GM23338 (cell line): Measurements from ENCODE around the gene TENM4. TPM values are rescaled to one million over a fixed set of nuclear protein-coding genes. Genes with fewer than 3 reads are reported as not detected.

Source experiments
- ATAC-seq: fragments of 200-7000 bp; cut with Tn5 transposase; 3 replicates; pipeline ENCODE4 v1.9.1; 2020
- DNase-seq: peaks from one replicate; pipeline ENCODE4 v3.0.0-alpha.2; 2015; ENCODE audit warnings: low spot score
- H2AFZ ChIP-seq: fragments of 200-600 bp; sonication (generic); 2 replicates; pipeline ENCODE4 v1.8.0; 2016; ENCODE audit warnings: antibody characterized with exemption, mild to moderate bottlenecking, moderate library complexity
- H3F3A ChIP-seq: fragments of 200-600 bp; sonication (generic); replicated peaks from 2 replicates; pipeline ENCODE4 v1.8.0; 2017; ENCODE audit warnings: antibody characterized with exemption, mixed run types, low read depth
- H3K27ac ChIP-seq: fragments of 200-600 bp; sonication (generic); 2 replicates; pipeline ENCODE4 v1.6.1; 2016; ENCODE audit warnings: low read depth
- H3K27me3 ChIP-seq: fragments of 200-600 bp; sonication (generic); 2 replicates; pipeline ENCODE4 v1.8.0; 2016; ENCODE audit warnings: mild to moderate bottlenecking, mixed run types, moderate library complexity; ENCODE audit not compliant: insufficient read depth
- H3K36me3 ChIP-seq: fragments of 200-600 bp; sonication (generic); 2 replicates; pipeline ENCODE4 v1.8.0; 2016; ENCODE audit warnings: mild to moderate bottlenecking; ENCODE audit not compliant: insufficient read depth
- H3K4me1 ChIP-seq: fragments of 200-600 bp; sonication (generic); 2 replicates; pipeline ENCODE4 v1.8.0; 2016; ENCODE audit warnings: mild to moderate bottlenecking, moderate library complexity; ENCODE audit not compliant: insufficient read depth
- H3K4me2 ChIP-seq: fragments of 200-600 bp; sonication (generic); 2 replicates; pipeline ENCODE4 v1.7.1; 2017; ENCODE audit warnings: mixed run types
- H3K4me3 ChIP-seq: fragments of 200-600 bp; sonication (generic); 2 replicates; pipeline ENCODE4 v1.6.1; 2016; ENCODE audit warnings: mixed run types
- H3K79me2 ChIP-seq: fragments of 200-600 bp; sonication (generic); replicated peaks from 2 replicates; pipeline ENCODE4 v1.8.0; 2017; ENCODE audit warnings: mild to moderate bottlenecking; ENCODE audit not compliant: insufficient read depth
- H3K9me2 ChIP-seq: fragments of 200-600 bp; sonication (generic); 2 replicates; pipeline ENCODE4 v1.8.0; 2017; ENCODE audit not compliant: insufficient read depth
- H4K20me1 ChIP-seq: fragments of 200-600 bp; sonication (generic); replicated peaks from 2 replicates; pipeline ENCODE4 v1.8.0; 2017; ENCODE audit warnings: mild to moderate bottlenecking; ENCODE audit not compliant: insufficient read depth
- H3K27ac Mint-ChIP-seq: 2 replicates; pipeline ENCODE4 v1.8.0; 2020; ENCODE audit warnings: inconsistent platforms, mild to moderate bottlenecking, moderate library complexity, mixed read lengths
- H3K27me3 Mint-ChIP-seq: 3 replicates; pipeline ENCODE4 v1.8.0; 2022; ENCODE audit warnings: low read depth, mild to moderate bottlenecking, moderate library complexity, mixed read lengths, inconsistent platforms; ENCODE audit not compliant: insufficient read depth, poor library complexity
- H3K36me3 Mint-ChIP-seq: 3 replicates; pipeline ENCODE4 v1.8.0; 2021; ENCODE audit warnings: low read depth, mild to moderate bottlenecking, inconsistent platforms, moderate library complexity, mixed read lengths
- H3K4me1 Mint-ChIP-seq: 3 replicates; pipeline ENCODE4 v1.8.0; 2020; ENCODE audit warnings: mild to moderate bottlenecking, inconsistent platforms, mixed read lengths
- H3K4me3 Mint-ChIP-seq: 3 replicates; pipeline ENCODE4 v1.8.0; 2021; ENCODE audit warnings: moderate library complexity, mild to moderate bottlenecking, inconsistent platforms, mixed read lengths
- H3K9me3 Mint-ChIP-seq: 3 replicates; pipeline ENCODE4 v1.8.0; 2020; ENCODE audit warnings: moderate library complexity, mild to moderate bottlenecking, inconsistent platforms, mixed read lengths
- CREB1 ChIP-seq: fragments of 250-450 bp; sonication (Bioruptor Pico); IDR thresholded peaks from 2 replicates; pipeline ENCODE4 v1.5.0; 2020; ENCODE audit warnings: low read depth, mild to moderate bottlenecking, moderate library complexity
- ETS1 ChIP-seq: IDR thresholded peaks from 2 replicates; pipeline ENCODE4 v1.6.1; 2016; ENCODE audit warnings: antibody characterized with exemption
- EZH2 ChIP-seq: fragments of 200-600 bp; sonication (generic); IDR thresholded peaks from one replicate; pipeline ENCODE4 v1.8.0; 2017; ENCODE audit warnings: antibody characterized with exemption, mild to moderate bottlenecking, low read depth; ENCODE audit not compliant: unreplicated experiment
- JUNB ChIP-seq: IDR thresholded peaks from one replicate; pipeline ENCODE4 v1.6.1; 2016; ENCODE audit warnings: antibody characterized with exemption; ENCODE audit not compliant: unreplicated experiment
- NANOG ChIP-seq: IDR thresholded peaks from 2 replicates; pipeline ENCODE4 v1.6.1; 2016; ENCODE audit warnings: antibody characterized with exemption, borderline replicate concordance
- POLR2AphosphoS5 ChIP-seq: IDR thresholded peaks from 2 replicates; pipeline ENCODE4 v1.6.1; 2016; ENCODE audit warnings: antibody characterized with exemption, low read depth
- STAT1 ChIP-seq: IDR thresholded peaks from one replicate; pipeline ENCODE4 v1.6.1; 2016; ENCODE audit warnings: antibody characterized with exemption; ENCODE audit not compliant: unreplicated experiment
- ZNF114 ChIP-seq: fragments of 250-450 bp; sonication (Bioruptor Pico); IDR thresholded peaks from 2 replicates; pipeline ENCODE4 v1.5.0; 2020; ENCODE audit warnings: mild to moderate bottlenecking, moderate library complexity
- ZNF331 ChIP-seq: fragments of 250-450 bp; sonication (Bioruptor Pico); IDR thresholded peaks from 2 replicates; pipeline ENCODE4 v1.5.0; 2020; ENCODE audit warnings: low read depth, mild to moderate bottlenecking, moderate library complexity
- polyA plus RNA-seq: library from polyadenylated mRNA; unstranded; fragments of >200 nt; fragmentation: Nextera tagmentation; extraction: Ambion mirVana; gene quantifications from 2 replicates; pipeline ENCODE4 v1.2.1, GENCODE V29; 2016
- total RNA-seq: library from RNA; depleted of rRNA; stranded (reverse); fragments of >200 nt; shearing (Covaris generic); gene quantifications from 2 replicates; pipeline ENCODE4 v1.2.3, GENCODE V29; 2014
- TF ChIP-seq, protein P1 (sequence below): fragments of 250-450 bp; sonication (Bioruptor Pico); IDR thresholded peaks from 2 replicates; pipeline ENCODE4 v1.5.0; 2020; ENCODE audit warnings: mild to moderate bottlenecking, moderate library complexity

Gene TENM4
- total and polyA plus RNA-seq, 2 experiments from 2014 or later, result 7.3 TPM

DNA sequence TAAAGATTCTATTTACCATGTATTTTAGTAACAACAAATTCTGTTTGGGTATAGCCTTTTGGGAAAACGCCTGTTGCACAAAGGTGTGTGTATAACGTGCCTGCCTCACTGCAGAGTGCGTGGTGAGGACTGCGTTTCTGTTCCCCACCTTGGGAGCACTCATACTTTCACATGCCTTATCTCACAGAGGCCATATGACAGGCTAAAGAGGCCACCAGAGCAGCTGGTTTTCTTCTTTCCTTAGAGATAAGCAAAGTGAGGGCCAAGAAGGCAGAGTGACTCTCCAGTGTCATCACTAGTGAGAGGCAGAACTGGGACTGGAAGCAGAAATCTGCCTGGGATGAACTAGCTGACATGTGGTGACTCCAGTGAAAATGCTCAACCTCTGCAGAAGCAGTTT is 497.0 kb downstream of the TENM4 start (continued):
- TF ChIP-seq, protein P1, sequence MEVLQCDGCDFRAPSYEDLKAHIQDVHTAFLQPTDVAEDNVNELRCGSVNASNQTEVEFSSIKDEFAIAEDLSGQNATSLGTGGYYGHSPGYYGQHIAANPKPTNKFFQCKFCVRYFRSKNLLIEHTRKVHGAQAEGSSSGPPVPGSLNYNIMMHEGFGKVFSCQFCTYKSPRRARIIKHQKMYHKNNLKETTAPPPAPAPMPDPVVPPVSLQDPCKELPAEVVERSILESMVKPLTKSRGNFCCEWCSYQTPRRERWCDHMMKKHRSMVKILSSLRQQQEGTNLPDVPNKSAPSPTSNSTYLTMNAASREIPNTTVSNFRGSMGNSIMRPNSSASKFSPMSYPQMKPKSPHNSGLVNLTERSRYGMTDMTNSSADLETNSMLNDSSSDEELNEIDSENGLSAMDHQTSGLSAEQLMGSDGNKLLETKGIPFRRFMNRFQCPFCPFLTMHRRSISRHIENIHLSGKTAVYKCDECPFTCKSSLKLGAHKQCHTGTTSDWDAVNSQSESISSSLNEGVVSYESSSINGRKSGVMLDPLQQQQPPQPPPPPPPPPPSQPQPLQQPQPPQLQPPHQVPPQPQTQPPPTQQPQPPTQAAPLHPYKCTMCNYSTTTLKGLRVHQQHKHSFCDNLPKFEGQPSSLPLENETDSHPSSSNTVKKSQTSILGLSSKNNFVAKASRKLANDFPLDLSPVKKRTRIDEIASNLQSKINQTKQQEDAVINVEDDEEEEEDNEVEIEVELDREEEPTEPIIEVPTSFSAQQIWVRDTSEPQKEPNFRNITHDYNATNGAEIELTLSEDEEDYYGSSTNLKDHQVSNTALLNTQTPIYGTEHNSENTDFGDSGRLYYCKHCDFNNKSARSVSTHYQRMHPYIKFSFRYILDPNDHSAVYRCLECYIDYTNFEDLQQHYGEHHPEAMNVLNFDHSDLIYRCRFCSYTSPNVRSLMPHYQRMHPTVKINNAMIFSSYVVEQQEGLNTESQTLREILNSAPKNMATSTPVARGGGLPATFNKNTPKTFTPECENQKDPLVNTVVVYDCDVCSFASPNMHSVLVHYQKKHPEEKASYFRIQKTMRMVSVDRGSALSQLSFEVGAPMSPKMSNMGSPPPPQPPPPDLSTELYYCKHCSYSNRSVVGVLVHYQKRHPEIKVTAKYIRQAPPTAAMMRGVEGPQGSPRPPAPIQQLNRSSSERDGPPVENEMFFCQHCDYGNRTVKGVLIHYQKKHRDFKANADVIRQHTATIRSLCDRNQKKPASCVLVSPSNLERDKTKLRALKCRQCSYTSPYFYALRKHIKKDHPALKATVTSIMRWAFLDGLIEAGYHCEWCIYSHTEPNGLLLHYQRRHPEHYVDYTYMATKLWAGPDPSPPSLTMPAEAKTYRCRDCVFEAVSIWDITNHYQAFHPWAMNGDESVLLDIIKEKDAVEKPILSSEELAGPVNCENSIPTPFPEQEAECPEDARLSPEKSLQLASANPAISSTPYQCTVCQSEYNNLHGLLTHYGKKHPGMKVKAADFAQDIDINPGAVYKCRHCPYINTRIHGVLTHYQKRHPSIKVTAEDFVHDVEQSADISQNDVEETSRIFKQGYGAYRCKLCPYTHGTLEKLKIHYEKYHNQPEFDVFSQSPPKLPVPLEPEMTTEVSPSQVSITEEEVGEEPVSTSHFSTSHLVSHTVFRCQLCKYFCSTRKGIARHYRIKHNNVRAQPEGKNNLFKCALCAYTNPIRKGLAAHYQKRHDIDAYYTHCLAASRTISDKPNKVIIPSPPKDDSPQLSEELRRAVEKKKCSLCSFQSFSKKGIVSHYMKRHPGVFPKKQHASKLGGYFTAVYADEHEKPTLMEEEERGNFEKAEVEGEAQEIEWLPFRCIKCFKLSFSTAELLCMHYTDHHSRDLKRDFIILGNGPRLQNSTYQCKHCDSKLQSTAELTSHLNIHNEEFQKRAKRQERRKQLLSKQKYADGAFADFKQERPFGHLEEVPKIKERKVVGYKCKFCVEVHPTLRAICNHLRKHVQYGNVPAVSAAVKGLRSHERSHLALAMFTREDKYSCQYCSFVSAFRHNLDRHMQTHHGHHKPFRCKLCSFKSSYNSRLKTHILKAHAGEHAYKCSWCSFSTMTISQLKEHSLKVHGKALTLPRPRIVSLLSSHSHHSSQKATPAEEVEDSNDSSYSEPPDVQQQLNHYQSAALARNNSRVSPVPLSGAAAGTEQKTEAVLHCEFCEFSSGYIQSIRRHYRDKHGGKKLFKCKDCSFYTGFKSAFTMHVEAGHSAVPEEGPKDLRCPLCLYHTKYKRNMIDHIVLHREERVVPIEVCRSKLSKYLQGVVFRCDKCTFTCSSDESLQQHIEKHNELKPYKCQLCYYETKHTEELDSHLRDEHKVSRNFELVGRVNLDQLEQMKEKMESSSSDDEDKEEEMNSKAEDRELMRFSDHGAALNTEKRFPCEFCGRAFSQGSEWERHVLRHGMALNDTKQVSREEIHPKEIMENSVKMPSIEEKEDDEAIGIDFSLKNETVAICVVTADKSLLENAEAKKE (CRISPR knock-in tag), result no peak
- TF ChIP-seq POLR2AphosphoS5 (no peak), ZNF331 (CRISPR knock-in tag) (no peak), CREB1 (CRISPR knock-in tag) (no peak)

DNA sequence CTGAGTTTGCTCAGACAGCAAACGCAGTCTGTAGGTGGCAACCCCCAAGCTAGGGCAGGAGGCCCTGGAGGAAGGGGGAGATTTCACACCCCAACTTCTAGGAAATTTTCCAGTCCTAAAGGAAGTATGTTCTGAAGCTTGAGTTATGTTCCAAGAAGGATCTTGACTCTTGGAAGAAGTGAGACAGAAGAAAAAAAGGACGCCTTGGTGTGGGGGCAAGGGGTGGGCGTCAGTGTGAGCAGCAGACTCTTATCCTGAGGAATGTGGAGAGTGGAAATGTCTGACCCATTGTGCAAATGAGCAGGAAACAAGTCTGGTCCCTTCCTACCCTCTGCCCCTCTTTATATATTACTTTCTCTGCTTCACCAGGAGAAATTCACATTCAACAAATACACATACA is 497.7 kb downstream of the TENM4 start:
- H4K20me1 ChIP-seq, result no peaks in the 10 kb centered on the region
- no peaks in the 10 kb centered on the region for H3K9me2 ChIP-seq
- H3F3A ChIP-seq, result 0 out of 2 replicates have a peak, but pooled peaks cover 4% of the 10 kb centered on the region
- no peak overlapping the region for H3K4me3 Mint-ChIP-seq
- peak overlapping the region; percentile 81; the same call in 1 of the 2 replicates for H2AFZ ChIP-seq
- no peak for DNase-seq
- no peak overlapping the region for H3K4me2 ChIP-seq
- no peaks in the 10 kb centered on the region for H3K36me3 ChIP-seq
- no peak overlapping the region for H3K27ac ChIP-seq
- no peak overlapping the region for H3K27ac Mint-ChIP-seq
- no peak for ATAC-seq
- H3K4me1 ChIP-seq, result peaks cover 30% of the 10 kb centered on the region
- H3K27me3 Mint-ChIP-seq, result peaks cover 3% of the 10 kb centered on the region
- no peaks in the 10 kb centered on the region for H3K9me3 Mint-ChIP-seq
- no peaks in the 10 kb centered on the region for H3K79me2 ChIP-seq
- H3K4me3 ChIP-seq, result no peak overlapping the region
- H3K4me1 Mint-ChIP-seq, result peaks cover 43% of the 10 kb centered on the region
- no peaks in the 10 kb centered on the region for H3K27me3 ChIP-seq
- no peaks in the 10 kb centered on the region for H3K36me3 Mint-ChIP-seq
- no peak for TF ChIP-seq ZNF331 (CRISPR knock-in tag)
- TF ChIP-seq JUNB, result no peak
- TF ChIP-seq POLR2AphosphoS5, result no peak
- TF ChIP-seq ZNF114 (CRISPR knock-in tag), result no peak
- no peak for TF ChIP-seq EZH2
- TF ChIP-seq NANOG, result no peak
- no peak for TF ChIP-seq STAT1
- TF ChIP-seq, protein P1 (CRISPR knock-in tag), result no peak
- TF ChIP-seq ETS1, result no peak
